Neural cell (in vitro differentiated cells): Measurements from ENCODE around the gene NCK2. TPM values are rescaled to one million over a fixed set of nuclear protein-coding genes. Genes with fewer than 3 reads are reported as not detected.

Experiments
- H2AFZ ChIP-seq: fragments of 200-600, 300-800 bp; sonication (generic), shearing (Covaris generic); 2 replicates; pipeline ENCODE4 v1.6.0; 2014; ENCODE audit warnings: low read depth, mild to moderate bottlenecking, antibody characterized with exemption, low read length, moderate library complexity
- H3F3A ChIP-seq: fragments of 200-600 bp; shearing (Covaris generic); 2 replicates; pipeline ENCODE4 v1.6.1; 2016; ENCODE audit warnings: mild to moderate bottlenecking, moderate library complexity, mixed read lengths, antibody characterized with exemption, low read length; ENCODE audit not compliant: insufficient read depth, poor library complexity, severe bottlenecking
- H3K27ac ChIP-seq: fragments of 200-600, 300-800 bp; sonication (generic), shearing (Covaris generic); 2 replicates; pipeline ENCODE4 v1.5.1; 2014; ENCODE audit warnings: mild to moderate bottlenecking, low read length, moderate library complexity
- H3K27me3 ChIP-seq: fragments of 300-800, 200-600 bp; sonication (generic), shearing (Covaris generic); 2 replicates; pipeline ENCODE4 v1.6.0; 2014; ENCODE audit warnings: mild to moderate bottlenecking, low read depth, low read length, moderate library complexity; ENCODE audit not compliant: insufficient read depth
- H3K36me3 ChIP-seq: fragments of 300-800, 200-600 bp; sonication (generic), shearing (Covaris generic); 2 replicates; pipeline ENCODE4 v1.5.1; 2014; ENCODE audit warnings: mild to moderate bottlenecking, antibody characterized with exemption, low read length, moderate library complexity; ENCODE audit not compliant: insufficient read depth
- H3K4me2 ChIP-seq: fragments of 300-800, 200-600 bp; sonication (generic), shearing (Covaris generic); 2 replicates; pipeline ENCODE4 v1.6.0; 2014; ENCODE audit warnings: mild to moderate bottlenecking, low read length
- H3K4me3 ChIP-seq: fragments of 300-800, 200-600 bp; sonication (generic), shearing (Covaris generic); 2 replicates; pipeline ENCODE4 v1.5.1; 2014; ENCODE audit warnings: mild to moderate bottlenecking, low read length, moderate library complexity
- H3K79me2 ChIP-seq: fragments of 200-600 bp; shearing (Covaris generic); replicated peaks from 2 replicates; pipeline ENCODE4 v1.6.0; 2014; ENCODE audit warnings: mild to moderate bottlenecking, low read length, moderate library complexity; ENCODE audit not compliant: insufficient read depth
- H3K9ac ChIP-seq: fragments of 300-800, 200-600 bp; sonication (generic), shearing (Covaris generic); 2 replicates; pipeline ENCODE4 v1.6.1; 2016; ENCODE audit warnings: mild to moderate bottlenecking, low read length, mixed read lengths
- H3K9me2 ChIP-seq: fragments of 200-600 bp; shearing (Covaris generic); 2 replicates; pipeline ENCODE4 v1.6.1; 2016; ENCODE audit warnings: mild to moderate bottlenecking, low read length, mixed read lengths; ENCODE audit not compliant: insufficient read depth
- H3K9me3 ChIP-seq: fragments of 200-600, 300-800 bp; sonication (generic), shearing (Covaris generic); 2 replicates; pipeline ENCODE4 v1.6.1; 2016; ENCODE audit warnings: mild to moderate bottlenecking, mixed run types, low read length, moderate library complexity, mixed read lengths
- H4K20me1 ChIP-seq: fragments of 200-600 bp; shearing (Covaris generic); 2 replicates; pipeline ENCODE4 v1.6.1; 2016; ENCODE audit warnings: mild to moderate bottlenecking, mixed run types; ENCODE audit not compliant: insufficient read depth
- CTCF ChIP-seq: fragments of 450-650 bp; IDR thresholded peaks from 2 replicates; pipeline ENCODE4 v1.5.1; 2014; ENCODE audit warnings: antibody characterized with exemption, mild to moderate bottlenecking, moderate library complexity; ENCODE audit not compliant: poor library complexity, severe bottlenecking
- EP300 ChIP-seq: fragments of 450-650 bp; conservative IDR thresholded peaks from 2 replicates; pipeline ENCODE4 v1.6.1; 2014; ENCODE audit warnings: antibody characterized with exemption, mild to moderate bottlenecking, moderate library complexity; ENCODE audit not compliant: poor library complexity, severe bottlenecking
- EZH2 ChIP-seq: fragments of 200-600, 300-800 bp; shearing (Covaris generic), sonication (generic); IDR thresholded peaks from 2 replicates; pipeline ENCODE4 v1.6.1; 2014; ENCODE audit warnings: antibody characterized with exemption, low read length, borderline replicate concordance, mild to moderate bottlenecking; ENCODE audit not compliant: insufficient read depth, poor library complexity, severe bottlenecking
- MXI1 ChIP-seq: fragments of 450-650 bp; conservative IDR thresholded peaks from 2 replicates; pipeline ENCODE4 v1.6.1; 2014; ENCODE audit warnings: antibody characterized with exemption, mild to moderate bottlenecking; ENCODE audit not compliant: poor library complexity, severe bottlenecking
- POLR2AphosphoS5 ChIP-seq: IDR thresholded peaks from 2 replicates; pipeline ENCODE4 v1.6.1; 2012
- RAD21 ChIP-seq: fragments of 450-650 bp; conservative IDR thresholded peaks from 2 replicates; pipeline ENCODE4 v1.6.1; 2014; ENCODE audit warnings: antibody characterized with exemption, mild to moderate bottlenecking, moderate library complexity
- REST ChIP-seq: IDR thresholded peaks from 2 replicates; pipeline ENCODE4 v1.6.1; 2012; ENCODE audit warnings: borderline replicate concordance
- SMC3 ChIP-seq: fragments of 450-650 bp; conservative IDR thresholded peaks from 2 replicates; pipeline ENCODE4 v1.6.1; 2014; ENCODE audit warnings: antibody characterized with exemption, mild to moderate bottlenecking, moderate library complexity; ENCODE audit not compliant: poor library complexity
- TAF1 ChIP-seq: IDR thresholded peaks from 2 replicates; pipeline ENCODE4 v1.6.1; 2012; ENCODE audit warnings: low read depth
- polyA plus RNA-seq: library from polyadenylated mRNA; depleted of rRNA; stranded (reverse); fragments of >200 nt; gene quantifications from 2 replicates; pipeline ENCODE4 v1.2.3, GENCODE V29; 2014

The NCK2 gene
- polyA plus RNA-seq, 1 donor from 2014 or later = 49.4 TPM

GRCh38 chr2:105783972-105784371, 39.3 kb downstream of the NCK2 start:
- Histone ChIP-seq H3K27me3 (no peaks in the 10 kb centered on the region), H2AFZ (no peak overlapping the region), H3K4me2 (no peak overlapping the region), H3K9me3 (no peaks in the 10 kb centered on the region), H3K27ac (no peak overlapping the region), H4K20me1 (peaks cover 4% of the 10 kb centered on the region), H3K9ac (no peak overlapping the region), H3K36me3 (no peaks in the 10 kb centered on the region), H3K9me2 (no peaks in the 10 kb centered on the region), H3F3A (no peaks in the 10 kb centered on the region), H3K79me2 (peaks cover 58% of the 10 kb centered on the region), H3K4me3 (no peak overlapping the region)
- TF ChIP-seq EZH2 (no peak), RAD21 (no peak), CTCF (no peak), MXI1 (no peak), SMC3 (no peak), REST (no peak), EP300 (no peak), TAF1 (no peak), POLR2AphosphoS5 (no peak)

GRCh38 chr2:105784589-105784988, 39.9 kb downstream of the NCK2 start:
- H3K4me3 ChIP-seq = no peak overlapping the region
- no peaks in the 10 kb centered on the region for H3K9me3 ChIP-seq
- no peak overlapping the region for H3K27ac ChIP-seq
- H3K9ac ChIP-seq = no peak overlapping the region
- peaks cover 4% of the 10 kb centered on the region for H4K20me1 ChIP-seq
- no peak overlapping the region for H2AFZ ChIP-seq
- TF ChIP-seq EZH2 = no peak
- no peak for TF ChIP-seq POLR2AphosphoS5
- no peak for TF ChIP-seq EP300
- no peaks in the 10 kb centered on the region for H3F3A ChIP-seq
- H3K4me2 ChIP-seq = no peak overlapping the region
- H3K27me3 ChIP-seq = no peaks in the 10 kb centered on the region
- H3K79me2 ChIP-seq = peaks cover 60% of the 10 kb centered on the region
- H3K36me3 ChIP-seq = no peaks in the 10 kb centered on the region
- H3K9me2 ChIP-seq = no peaks in the 10 kb centered on the region
